Caco-2 (cell line): ENCODE results near the gene NOB1. TPM values are rescaled to one million over a fixed set of nuclear protein-coding genes. Genes with fewer than 3 reads are reported as not detected.

Experiments
- Bru-seq: library from RNA; stranded (reverse); fragments of 400-500 nt; gene quantifications from one replicate; lab custom pipeline; 2021; lab: Mats Ljungman, UMichigan
- BruChase-seq, 2 experiments: library from RNA; stranded (reverse); fragments of 400-500 nt; gene quantifications; one replicate each; lab custom pipeline; 2021; lab: Mats Ljungman, UMichigan
- BruUV-seq: library from RNA; stranded (reverse); fragments of 400-500 nt; replicated peaks from 2 replicates; lab custom pipeline; 2021; lab: Mats Ljungman, UMichigan
- CTCF ChIA-PET: fragments of 300-600 bp; sonication (Branson Sonifier 250); formaldehyde crosslinking; loops from one replicate; lab custom pipeline; 2022; ENCODE audit warnings: antibody characterized with exemption; lab: Charles Lee
- POLR2A ChIA-PET: fragments of 300-600 bp; sonication (Branson Sonifier 250); formaldehyde crosslinking; loops from one replicate; lab custom pipeline; 2022; ENCODE audit warnings: antibody characterized with exemption; lab: Charles Lee
- DNase-seq, 2 experiments: peaks; one replicate each; pipeline versions ENCODE4 v3.0.0 to v3.0.0-alpha.2; 2020 to 2022
- H3K27me3 ChIP-seq: replicated peaks from 2 replicates; pipeline ENCODE4 v1.6.0; 2011; ENCODE audit warnings: low read length; ENCODE audit not compliant: control insufficient read depth, insufficient read depth
- H3K36me3 ChIP-seq: 2 replicates; pipeline ENCODE4 v1.5.1; 2011; ENCODE audit warnings: low read length; ENCODE audit not compliant: control insufficient read depth, insufficient read depth
- H3K4me1 ChIP-seq: fragments of 250-450 bp; sonication (Bioruptor Pico); 2 replicates; pipeline ENCODE4 v1.5.1; 2020; ENCODE audit warnings: mild to moderate bottlenecking
- H3K4me3 ChIP-seq: 2 replicates; pipeline ENCODE4 v1.5.1; 2011; ENCODE audit warnings: low read depth, mild to moderate bottlenecking, control low read depth, low read length
- H3K9me3 ChIP-seq: fragments of 250-450 bp; sonication (Bioruptor Pico); 2 replicates; pipeline ENCODE4 v1.5.1; 2020; ENCODE audit warnings: mild to moderate bottlenecking, moderate library complexity
- H3K27ac Mint-ChIP-seq: one replicate; pipeline ENCODE4 v1.8.0; 2022; ENCODE audit warnings: mixed read lengths; ENCODE audit not compliant: unreplicated experiment
- H3K27me3 Mint-ChIP-seq: one replicate; pipeline ENCODE4 v1.8.0; 2022; ENCODE audit warnings: mixed read lengths; ENCODE audit not compliant: insufficient read depth, unreplicated experiment
- H3K36me3 Mint-ChIP-seq: one replicate; pipeline ENCODE4 v1.8.0; 2022; ENCODE audit warnings: mild to moderate bottlenecking, mixed read lengths; ENCODE audit not compliant: insufficient read depth, unreplicated experiment
- H3K4me1 Mint-ChIP-seq: one replicate; pipeline ENCODE4 v1.8.0; 2022; ENCODE audit warnings: low read depth, mixed read lengths; ENCODE audit not compliant: unreplicated experiment
- H3K4me3 Mint-ChIP-seq: one replicate; pipeline ENCODE4 v1.8.0; 2022; ENCODE audit warnings: mild to moderate bottlenecking, moderate library complexity, mixed read lengths; ENCODE audit not compliant: unreplicated experiment
- H3K9me3 Mint-ChIP-seq: one replicate; pipeline ENCODE4 v1.8.0; 2022; ENCODE audit warnings: mixed read lengths; ENCODE audit not compliant: unreplicated experiment
- CTCF ChIP-seq, 2 experiments: fragments of 200-600 bp in 1 of 2; IDR thresholded peaks; 1 replicate in 1 of 2; 2 replicates in 1 of 2; pipeline versions ENCODE4 v1.5.1 to v1.8.0; 2011 to 2022; ENCODE audit warnings: antibody characterized with exemption in 1 of 2, control low read depth in 1 of 2, inconsistent platforms in 1 of 2, low read depth in 1 of 2, low read length in 1 of 2, mild to moderate bottlenecking in 1 of 2, moderate library complexity in 1 of 2; ENCODE audit not compliant: insufficient read depth in 1 of 2, severe bottlenecking in 1 of 2, unreplicated experiment in 1 of 2
- intact Hi-C: fragments of 100-400 bp; cut with micrococcal nuclease; formaldehyde crosslinking; loops from one replicate; pipeline ENCODE4 v1.10.0; 2022; ENCODE audit not compliant: unreplicated experiment
- long read RNA-seq: library from polyadenylated mRNA; stranded (forward); transcript quantifications from one replicate; pipeline ENCODE4 v2.0.0, GENCODE V29; 2022
- total RNA-seq: library from RNA; stranded (reverse); gene quantifications from 2 replicates; pipeline ENCODE4 v1.2.3, GENCODE V29; 2022

Gene NOB1
- 115 and 120 TPM in 2 replicates for total RNA-seq
- percentile 89 among the genes with signal in this experiment for Bru-seq, nascent RNA
- BruChase-seq, experiment 1, labeled RNA remaining after a 2-hour chase, result percentile 92 among the genes with signal in this experiment
- percentile 94 among the genes with signal in this experiment for BruChase-seq, experiment 2, labeled RNA remaining after a 6-hour chase
- long read RNA-seq, transcript NOB1-201 (9 exons, 1,734 nt), result major isoform, 185 of 213 reads
- long read RNA-seq, partial matches to known transcripts, result 13 of 213 reads
- long read RNA-seq, other reads (novel, unspliced or antisense), result 15 of 213 reads

GRCh38 chr16:69754469-69755310 lies at the start of gene NOB1:
TSS of gene NOB1 (minus strand) at chr16:69754926. CDS start at chr16:69754910, 16 bp downstream.
- H3K36me3 ChIP-seq, result peaks cover 4% of the 10 kb centered on the region
- H3K27ac Mint-ChIP-seq, result peak within 1 kb of the TSS; percentile 99
- CTCF ChIA-PET, result interaction anchor here (0.5 to 1.9 kb wide), 13 partner anchors 8 to 605 kb away, joined by 3 to 15 read pairs (median 4); partner anchors contain the start of gene NQO1
- H3K4me1 ChIP-seq, result peaks cover 9% of the 10 kb centered on the region
- peak; percentile 98 to 99 for DNase-seq
- peaks cover 54% of the 10 kb centered on the region for H3K36me3 Mint-ChIP-seq
- peaks cover 2% of the 10 kb centered on the region for H3K27me3 Mint-ChIP-seq
- intact Hi-C loops, result loop anchor here (1.0 kb wide), 3 partner anchors 28 to 358 kb away; partner anchors contain the start of gene NQO1
- BruUV-seq, result no TSS peak
- POLR2A ChIA-PET, result interaction anchor here (0.6 to 2.5 kb wide), 13 partner anchors 8 to 414 kb away, joined by 3 to 31 read pairs (median 4); partner anchors contain the start of genes NQO1 and WWP2
- no peaks in the 10 kb centered on the region for H3K9me3 ChIP-seq
- no peaks in the 10 kb centered on the region for H3K9me3 Mint-ChIP-seq
- H3K27me3 ChIP-seq, result no peaks in the 10 kb centered on the region
- H3K4me3 Mint-ChIP-seq, result peak within 1 kb of the TSS; percentile 96
- H3K4me3 ChIP-seq, result peak within 1 kb of the TSS; percentile 74
- TF ChIP-seq CTCF (IDR thresholded peaks at IDR 0.05; ENCODE audit: insufficient read depth in 1 of 2, low read depth in 1 of 2, low read length in 1 of 2, severe bottlenecking in 1 of 2, unreplicated experiment in 1 of 2), result peak; percentile 96 to 99
- H3K4me1 Mint-ChIP-seq, result peaks cover 9% of the 10 kb centered on the region

GRCh38 chr16:69804297-69804696 lies 49.6 kb upstream of the NOB1 start:
- intact Hi-C loops, result no loop called here
- Mint-ChIP-seq H3K27ac (no peak overlapping the region), H3K9me3 (no peaks in the 10 kb centered on the region), H3K27me3 (no peaks in the 10 kb centered on the region), H3K4me1 (no peaks in the 10 kb centered on the region), H3K4me3 (no peak overlapping the region), H3K36me3 (peaks cover 7% of the 10 kb centered on the region)
- no peak for DNase-seq
- no peak for TF ChIP-seq CTCF (IDR thresholded peaks at IDR 0.05; ENCODE audit: insufficient read depth in 1 of 2, low read depth in 1 of 2, low read length in 1 of 2, severe bottlenecking in 1 of 2, unreplicated experiment in 1 of 2)
- no peak overlapping the region for H3K4me3 ChIP-seq
- POLR2A ChIA-PET, result no interaction called here
- BruUV-seq, result no TSS peak
- CTCF ChIA-PET, result interaction anchor here (0.9 kb wide), 1 partner anchor 8 kb away, joined by 3 read pairs; no protein-coding TSS in a partner anchor
- H3K4me1 ChIP-seq, result no peaks in the 10 kb centered on the region
- H3K9me3 ChIP-seq, result no peaks in the 10 kb centered on the region
- no peaks in the 10 kb centered on the region for H3K36me3 ChIP-seq
- H3K27me3 ChIP-seq, result no peaks in the 10 kb centered on the region

GRCh38 chr16:69799611-69800031 lies 44.9 kb upstream of the NOB1 start:
- intact Hi-C loops, result loop anchor here (2.0 kb wide), 1 partner anchor 31 kb away; no protein-coding TSS in a partner anchor
- peaks cover 8% of the 10 kb centered on the region for H3K36me3 Mint-ChIP-seq

More at GRCh38 chr16:69799611-69800031, 44.9 kb upstream of the NOB1 start:
- H3K36me3 ChIP-seq, result no peaks in the 10 kb centered on the region; the same call in 1 of the 2 replicates
- CTCF ChIA-PET, result interaction anchor here (0.6 to 1.5 kb wide), 3 partner anchors 42 to 1416 kb away, joined by 3 read pairs; no protein-coding TSS in a partner anchor
- POLR2A ChIA-PET, result no interaction called here
- no peak for DNase-seq
- no peak overlapping the region for H3K4me3 Mint-ChIP-seq
- no peaks in the 10 kb centered on the region for H3K9me3 ChIP-seq
- no peaks in the 10 kb centered on the region for H3K4me1 ChIP-seq
- no TSS peak for BruUV-seq
- H3K4me3 ChIP-seq, result no peak overlapping the region
- H3K27me3 Mint-ChIP-seq, result no peaks in the 10 kb centered on the region
- no peak for TF ChIP-seq CTCF (IDR thresholded peaks at IDR 0.05; ENCODE audit: insufficient read depth in 1 of 2, low read depth in 1 of 2, low read length in 1 of 2, severe bottlenecking in 1 of 2, unreplicated experiment in 1 of 2)
- no peaks in the 10 kb centered on the region for H3K9me3 Mint-ChIP-seq
- H3K27me3 ChIP-seq, result no peaks in the 10 kb centered on the region
- no peaks in the 10 kb centered on the region for H3K4me1 Mint-ChIP-seq
- H3K27ac Mint-ChIP-seq, result no peak overlapping the region
